Measurements from ENCODE around the gene MAP2.

Gene MAP2

GRCh38 chr2:209690029-209690754 lies 266.3 kb downstream of the MAP2 start:
- DNase-seq: no peak

- no peak for DNase-seq
Measured at GRCh38 chr2:209694748-209695147, 270.9 kb downstream of the MAP2 start.

- no peak for DNase-seq
Measured at GRCh38 chr2:209696836-209697711, 273.2 kb downstream of the MAP2 start.

GRCh38 chr2:209702775-209703174 lies 278.9 kb downstream of the MAP2 start:
- DNase-seq: no peak

GRCh38 chr2:209713219-209713618 lies 289.4 kb downstream of the MAP2 start:
- no peak for DNase-seq

- DNase-seq: no peak
Measured at GRCh38 chr2:209719034-209719433, 295.2 kb downstream of the MAP2 start.

- no peak for DNase-seq
Measured at GRCh38 chr2:209721497-209721896, 297.6 kb downstream of the MAP2 start.

- no peak for DNase-seq
Measured at GRCh38 chr2:209726311-209726710, 302.5 kb downstream of the MAP2 start.

- DNase-seq: no peak
Measured at GRCh38 chr2:209727077-209727476, 303.2 kb downstream of the MAP2 start.

GRCh38 chr2:209734805-209735204 lies 311.0 kb downstream of the MAP2 start:
- DNase-seq: no peak

- no peak for DNase-seq
Measured at GRCh38 chr2:209741953-209742352, 318.1 kb downstream of the MAP2 start.

- no peak for DNase-seq
Measured at GRCh38 chr2:209753020-209753419, 329.2 kb downstream of the MAP2 start.

- no peak for DNase-seq
Measured at GRCh38 chr2:209757163-209757562, 333.3 kb downstream of the MAP2 start.

- DNase-seq: no peak
Measured at GRCh38 chr2:209761566-209761965, 337.7 kb downstream of the MAP2 start.

- no peak for DNase-seq
Measured at GRCh38 chr2:209762563-209762962, 338.7 kb downstream of the MAP2 start.

GRCh38 chr2:209763106-209763505 lies 339.3 kb downstream of the MAP2 start:
- DNase-seq: no peak

GRCh38 chr2:209766613-209767012 lies 342.8 kb downstream of the MAP2 start:
- DNase-seq: no peak

GRCh38 chr2:209767316-209767715 lies 343.5 kb downstream of the MAP2 start:
- no peak for DNase-seq

- no peak for DNase-seq
Measured at GRCh38 chr2:209768557-209768956, 344.7 kb downstream of the MAP2 start.

GRCh38 chr2:209771474-209772289 lies 347.8 kb downstream of the MAP2 start, which contains the start of gene UNC80:
Gene UNC80, plus strand, starts transcription at chr2:209771832. Its CDS starts 241 bp downstream, at chr2:209772073.
- DNase-seq: peak in 50 of 56 donors; percentile 13 to 79 (median 52)

GRCh38 chr2:209772290-209772685 lies 348.4 kb downstream of the MAP2 start:
- peak in 4 of 56 donors; percentile 1 to 14 (median 8) for DNase-seq

- DNase-seq: no peak
Measured at GRCh38 chr2:209773377-209773776, 349.5 kb downstream of the MAP2 start.
